ENCODE measurements around the gene PLXDC1. TPM values are rescaled to one million over a fixed set of nuclear protein-coding genes. Genes with fewer than 3 reads are reported as not detected.

PLXDC1 gene
- total RNA-seq, 2 donors from 2014 or later: 6.5 TPM; not detected in 1

GRCh38 chr17:39147221-39148185, 3.9 kb downstream of the PLXDC1 start:
- H3K4me3 ChIP-seq: no peak overlapping the region
- WGBS, 2 donors: 50 to 57% methylated on average over 13 of the region's 13 CpGs
- H3K36me3 ChIP-seq (replicated peaks in 1 of 2; ENCODE audit: insufficient read depth in 1 of 2, low read depth in 2 of 2): no peaks in the 10 kb centered on the region
- ATAC-seq (no peak), DNase-seq (no peak)
- H3K9me3 ChIP-seq: no peaks in the 10 kb centered on the region
- no peak for TF ChIP-seq POLR2A (IDR thresholded peaks at IDR 0.05)
- no peak for TF ChIP-seq CTCF (IDR thresholded peaks at IDR 0.05)
- H3K27me3 ChIP-seq: no peaks in the 10 kb centered on the region
- H3K4me1 ChIP-seq: peaks cover 31% of the 10 kb centered on the region
- no peak overlapping the region for H3K27ac ChIP-seq
- intact Hi-C loops (cut with DNase I): loop anchor here (10.0 kb wide), 1 partner anchor 73 kb away; no protein-coding TSS in a partner anchor

- H3K27ac ChIP-seq: no peak overlapping the region
- H3K9me3 ChIP-seq: no peaks in the 10 kb centered on the region
- TF ChIP-seq POLR2A (IDR thresholded peaks at IDR 0.05) (no peak), CTCF (IDR thresholded peaks at IDR 0.05) (no peak)
- WGBS, 2 donors: 93 to 94% methylated on average over 3 of the region's 3 CpGs
- H3K36me3 ChIP-seq (replicated peaks in 1 of 2; ENCODE audit: insufficient read depth in 1 of 2, low read depth in 2 of 2): no peaks in the 10 kb centered on the region
- ATAC-seq (no peak), DNase-seq (no peak)
- H3K27me3 ChIP-seq: no peaks in the 10 kb centered on the region
- peaks cover 21% of the 10 kb centered on the region for H3K4me1 ChIP-seq
- intact Hi-C loops (cut with DNase I): loop anchor here (10.0 kb wide), 1 partner anchor 71 kb away; no protein-coding TSS in a partner anchor
- no peak overlapping the region for H3K4me3 ChIP-seq
Measured at GRCh38 chr17:39146273-39146672, 5.2 kb downstream of the PLXDC1 start.

GRCh38 chr17:39145143-39145542, 6.3 kb downstream of the PLXDC1 start:
- TF ChIP-seq POLR2A (IDR thresholded peaks at IDR 0.05): no peak
- TF ChIP-seq CTCF (IDR thresholded peaks at IDR 0.05): no peak
- no peaks in the 10 kb centered on the region for H3K36me3 ChIP-seq (replicated peaks in 1 of 2; ENCODE audit: insufficient read depth in 1 of 2, low read depth in 2 of 2)
- no peak overlapping the region for H3K4me3 ChIP-seq
- ATAC-seq: no peak
- H3K27me3 ChIP-seq: no peaks in the 10 kb centered on the region
- intact Hi-C loops (cut with DNase I): loop anchor here (10.0 kb wide), 1 partner anchor 70 kb away; no protein-coding TSS in a partner anchor
- H3K9me3 ChIP-seq: no peaks in the 10 kb centered on the region
- H3K4me1 ChIP-seq: peaks cover 15% of the 10 kb centered on the region
- WGBS, 2 donors: 89% methylated on average over 3 of the region's 3 CpGs; no CpG with 5 or more reads in 1 of the 2 donors
- peak overlapping the region in 1 of 4 donors; percentile 53 for H3K27ac ChIP-seq
- no peak for DNase-seq

GRCh38 chr17:39144416-39144840, 7.0 kb downstream of the PLXDC1 start:
- TF ChIP-seq CTCF (IDR thresholded peaks at IDR 0.05) (no peak), POLR2A (IDR thresholded peaks at IDR 0.05) (no peak)
- DNase-seq (peak; percentile 84 to 95 (median 92)), ATAC-seq (peak; percentile 92)
- intact Hi-C loops (cut with DNase I): loop anchor here (10.0 kb wide), 1 partner anchor 70 kb away; no protein-coding TSS in a partner anchor
- Histone ChIP-seq H3K4me1 (peaks cover 15% of the 10 kb centered on the region), H3K4me3 (no peak overlapping the region), H3K27me3 (no peaks in the 10 kb centered on the region), H3K9me3 (no peaks in the 10 kb centered on the region), H3K36me3 (replicated peaks in 1 of 2; ENCODE audit: insufficient read depth in 1 of 2, low read depth in 2 of 2) (no peaks in the 10 kb centered on the region), H3K27ac (peak overlapping the region in 3 of 4 donors; percentile 35 to 53 (median 53))
- WGBS, 2 donors: 12 to 18% methylated on average over 4 to 9 of the region's 9 CpGs

Data from body of pancreas (tissue), 4 donors.